ENCODE measurements around the gene ANO2. TPM values are rescaled to one million over a fixed set of nuclear protein-coding genes. Genes with fewer than 3 reads are reported as not detected.
A peak's percentile ranks its signal among the peaks of the same experiment; 100 is the strongest.

The ANO2 gene
- total RNA-seq, 1 experiment from 2014 or later = not detected

DNA sequence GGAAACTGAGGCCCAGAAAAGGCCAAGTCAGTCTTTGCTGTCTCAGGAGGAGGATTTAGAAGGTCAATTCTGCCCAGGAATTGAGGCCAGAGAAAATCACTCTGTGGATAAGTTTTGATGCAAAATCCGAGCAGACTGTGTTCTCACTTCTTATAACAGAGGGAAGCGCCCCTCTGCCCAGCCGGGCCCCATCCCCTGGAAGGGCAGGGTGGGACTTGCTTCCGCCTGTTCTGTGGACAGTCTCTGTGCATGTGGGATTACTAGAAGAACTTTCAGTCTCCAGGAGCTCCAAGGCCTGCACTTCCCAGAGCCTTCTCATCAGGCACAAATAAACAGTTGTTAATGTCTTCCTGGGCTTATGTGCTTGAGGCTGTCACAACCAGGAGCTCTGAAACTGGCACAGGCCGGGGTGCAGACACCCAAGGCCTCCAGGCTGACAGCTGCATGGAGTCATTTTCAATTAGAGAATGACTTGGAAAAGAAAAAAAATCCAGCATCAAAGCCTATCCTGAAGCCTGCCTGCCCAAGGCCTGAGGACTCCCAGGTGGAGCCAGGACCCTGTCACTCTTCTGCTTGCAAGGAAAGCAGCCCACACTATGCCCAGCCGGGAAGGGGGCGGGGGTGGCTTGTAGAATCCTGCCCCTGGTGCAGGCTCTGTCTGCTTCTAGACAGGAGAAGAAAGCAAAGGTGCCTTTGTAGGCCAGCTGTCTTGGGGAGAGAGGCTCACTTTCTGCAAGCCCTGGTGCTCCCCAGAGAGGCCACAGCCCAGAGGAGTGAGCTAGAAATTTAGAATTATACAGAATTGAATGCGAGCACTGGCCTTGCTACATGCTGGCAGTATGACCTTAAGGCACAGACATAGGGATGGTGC lies 428.5 kb downstream of the ANO2 start:
- no peaks in the 10 kb centered on the region for H3K36me3 ChIP-seq
- H3K27me3 ChIP-seq = no peaks in the 10 kb centered on the region
- no peaks in the 10 kb centered on the region for H3K9me3 ChIP-seq
- no peak for DNase-seq
- no peak overlapping the region for H3K4me3 ChIP-seq

DNA sequence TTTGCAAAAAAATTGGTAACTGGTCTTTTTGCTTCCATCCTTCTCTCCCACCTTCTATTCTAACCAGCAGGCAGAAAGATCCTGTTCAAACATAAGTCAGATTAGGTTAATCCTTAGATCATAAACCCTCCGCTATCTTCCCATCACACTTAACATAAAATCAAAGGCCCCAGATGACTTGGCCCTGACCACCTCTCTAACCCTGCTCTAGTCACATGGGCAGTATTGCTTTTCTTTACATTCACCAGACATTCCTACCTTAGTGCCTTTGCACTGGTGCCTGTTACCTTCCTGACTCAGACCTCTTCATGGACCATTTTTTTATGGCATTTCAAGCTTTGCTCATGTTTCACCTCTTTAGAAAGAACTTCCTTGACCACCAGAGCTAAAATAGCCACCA lies 429.6 kb downstream of the ANO2 start:
- Histone ChIP-seq H3K4me3 (no peak overlapping the region), H3K36me3 (no peaks in the 10 kb centered on the region), H3K27me3 (no peaks in the 10 kb centered on the region), H3K9me3 (no peaks in the 10 kb centered on the region)
- DNase-seq = no peak

DNA sequence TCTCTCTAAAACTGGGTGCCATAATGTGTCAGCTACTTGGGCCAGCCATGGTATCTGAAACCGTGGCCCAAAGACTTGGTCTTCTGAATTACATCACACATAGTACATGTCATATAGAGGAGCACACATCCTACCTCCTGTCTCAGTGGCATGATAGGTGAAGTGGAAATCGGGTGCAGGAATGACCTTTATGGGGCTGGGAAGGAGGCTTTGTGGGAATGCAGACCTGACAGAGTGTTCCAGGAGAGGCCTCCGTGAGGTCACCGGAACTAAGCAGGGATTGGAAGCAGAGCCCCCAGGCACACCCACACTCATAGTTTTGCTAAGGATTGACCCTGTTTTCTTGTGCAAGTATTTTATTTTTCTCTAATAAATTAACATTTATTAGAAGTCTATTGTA lies 430.5 kb downstream of the ANO2 start:
- Histone ChIP-seq H3K36me3 (no peaks in the 10 kb centered on the region), H3K9me3 (no peaks in the 10 kb centered on the region), H3K4me3 (no peak overlapping the region), H3K27me3 (no peaks in the 10 kb centered on the region)
- no peak for DNase-seq

- H3K9me3 ChIP-seq = no peaks in the 10 kb centered on the region
- H3K36me3 ChIP-seq = no peaks in the 10 kb centered on the region
- H3K4me3 ChIP-seq = no peak overlapping the region
- DNase-seq = peak; percentile 20
- H3K27me3 ChIP-seq = no peaks in the 10 kb centered on the region
Measured at GRCh38 chr12:5514016-5514415, 431.0 kb downstream of the ANO2 start.

- Histone ChIP-seq H3K4me3 (no peak overlapping the region), H3K9me3 (no peaks in the 10 kb centered on the region), H3K27me3 (no peaks in the 10 kb centered on the region), H3K36me3 (no peaks in the 10 kb centered on the region)
- DNase-seq = no peak
Measured at GRCh38 chr12:5513406-5513805, 431.7 kb downstream of the ANO2 start.

Other genes with a start within 250 kb of the ANO2 start
- 0.03 and 0.12 TPM in 2 replicates for gene VWF, start 179.4 kb upstream of the ANO2 start, total RNA-seq (2014; rRNA removed; shearing (Covaris generic); ENCODE audit: low replicate concordance)